T follicular helper cell (primary cell): ENCODE data around the gene ARHGAP23.

ENCODE experiments used
- DNase-seq: peaks from one replicate; pipeline ENCODE4 v3.0.0-alpha.2; 2020; ENCODE audit warnings: low read depth

The ARHGAP23 gene

GRCh38 chr17:38551121-38551520 lies 122.9 kb downstream of the ARHGAP23 start:
- DNase-seq: no peak

GRCh38 chr17:38552343-38552742 lies 124.1 kb downstream of the ARHGAP23 start:
- no peak for DNase-seq

- no peak for DNase-seq
These were observed 126.4 kb downstream of the ARHGAP23 start for GRCh38 chr17:38554430-38555350.

GRCh38 chr17:38556239-38556638 lies 128.0 kb downstream of the ARHGAP23 start:
- no peak for DNase-seq

- DNase-seq: no peak
These were observed 129.1 kb downstream of the ARHGAP23 start for GRCh38 chr17:38557396-38557795.

GRCh38 chr17:38557836-38558727 lies 129.8 kb downstream of the ARHGAP23 start:
- DNase-seq: peak; percentile 81

- DNase-seq: no peak
These were observed 130.4 kb downstream of the ARHGAP23 start for GRCh38 chr17:38558728-38559050.

GRCh38 chr17:38559051-38559879 lies 131.0 kb downstream of the ARHGAP23 start:
- peak; percentile 82 for DNase-seq

GRCh38 chr17:38559880-38560230 lies 131.6 kb downstream of the ARHGAP23 start:
- no peak for DNase-seq

- DNase-seq: no peak
These were observed 132.4 kb downstream of the ARHGAP23 start for GRCh38 chr17:38560503-38561318.

GRCh38 chr17:38561416-38562214 lies 133.4 kb downstream of the ARHGAP23 start:
- no peak for DNase-seq
